Ureter (tissue), 1 donor: ENCODE results near the gene RBMY1A1. TPM values are rescaled to one million over a fixed set of nuclear protein-coding genes. Genes with fewer than 3 reads are reported as not detected.
"Not testable (repeated sequence)": the region's sequence is repeated elsewhere in the genome, so short reads cannot be mapped to it uniquely, and the experiment has no call there.

Experiments used
- DNase-seq: peaks from one replicate; pipeline ENCODE4 v3.0.0-alpha.2; 2020; ENCODE audit warnings: low spot score
- total RNA-seq: library from RNA; stranded (reverse); gene quantifications from one replicate; pipeline ENCODE4 v1.2.4, GENCODE V29; 2023
- donor health status: DM: yes; HTN: yes; CAD: no.

Gene RBMY1A1
- not detected for total RNA-seq

GRCh38 chrY:21534579-21534978, at the start of gene RBMY1A1:
TSS of gene RBMY1A1 (plus strand) at chrY:21534879. CDS start at chrY:21536892, 2,013 bp downstream.
- not testable (repeated sequence) for DNase-seq

- DNase-seq = not testable (repeated sequence)
Measured at GRCh38 chrY:21511038-21511437, 23.6 kb upstream of the RBMY1A1 start, which contains the start of gene RBMY1B. TSS of gene RBMY1B (plus strand) at chrY:21511338. CDS start at chrY:21513351, 2,013 bp downstream.

- DNase-seq = not testable (repeated sequence)
Measured at GRCh38 chrY:21559316-21559984, 24.8 kb downstream of the RBMY1A1 start.

GRCh38 chrY:21585449-21585848, 50.8 kb downstream of the RBMY1A1 start:
- DNase-seq = no peak

- DNase-seq = not testable (repeated sequence)
Measured at GRCh38 chrY:21586454-21586853, 51.8 kb downstream of the RBMY1A1 start.

- DNase-seq = no peak
Measured at GRCh38 chrY:21592059-21592458, 57.4 kb downstream of the RBMY1A1 start.

- DNase-seq = not testable (repeated sequence)
Measured at GRCh38 chrY:21596287-21596686, 61.6 kb downstream of the RBMY1A1 start.

Other genes with a start within 250 kb of the RBMY1A1 start
- gene RBMY1B, start 23.5 kb upstream of the RBMY1A1 start, total RNA-seq = not detected